H9 (cell line): ENCODE results near the gene TMCC2. TPM values are rescaled to one million over a fixed set of nuclear protein-coding genes. Genes with fewer than 3 reads are reported as not detected.
A peak's percentile ranks its signal among the peaks of the same experiment; 100 is the strongest.

Source experiments
- DNase-seq: peaks from one replicate; pipeline ENCODE4 v3.0.0-alpha.2; 2017
- H2AFZ ChIP-seq: one replicate; pipeline ENCODE4 v1.6.1; 2013; ENCODE audit warnings: mild to moderate bottlenecking, low read length, control low read depth, moderate library complexity
- H2AK5ac ChIP-seq: 2 replicates; pipeline ENCODE4 v1.6.1; 2013; ENCODE audit warnings: low read length, control low read depth, mixed read lengths; ENCODE audit not compliant: insufficient read length
- H2BK120ac ChIP-seq: one replicate; pipeline ENCODE4 v1.6.1; 2013; ENCODE audit warnings: low read depth, mild to moderate bottlenecking, low read length, control low read depth, inconsistent platforms; ENCODE audit not compliant: poor library complexity, severe bottlenecking
- H2BK12ac ChIP-seq: 2 replicates; pipeline ENCODE4 v1.6.1; 2013; ENCODE audit warnings: low read length, control low read depth, mixed read lengths, low read depth; ENCODE audit not compliant: insufficient read length
- H2BK15ac ChIP-seq: 2 replicates; pipeline ENCODE4 v1.6.1; 2013; ENCODE audit warnings: low read depth, low read length, control low read depth
- H2BK20ac ChIP-seq: one replicate; pipeline ENCODE4 v1.6.1; 2013; ENCODE audit warnings: low read depth, mild to moderate bottlenecking, low read length, control low read depth, inconsistent platforms; ENCODE audit not compliant: poor library complexity, severe bottlenecking
- H2BK5ac ChIP-seq: 2 replicates; pipeline ENCODE4 v1.6.1; 2013; ENCODE audit warnings: low read length, control low read depth, mixed read lengths; ENCODE audit not compliant: insufficient read length
- H3K14ac ChIP-seq: 2 replicates; pipeline ENCODE4 v1.6.1; 2013; ENCODE audit warnings: low read length, control low read depth; ENCODE audit not compliant: insufficient read depth
- H3K18ac ChIP-seq: 2 replicates; pipeline ENCODE4 v1.6.1; 2013; ENCODE audit warnings: low read depth, mild to moderate bottlenecking, mixed read lengths, low read length, control low read depth; ENCODE audit not compliant: insufficient read length
- H3K23ac ChIP-seq: 2 replicates; pipeline ENCODE4 v1.6.1; 2013; ENCODE audit warnings: low read length, control low read depth, mixed read lengths, low read depth; ENCODE audit not compliant: insufficient read length
- H3K23me2 ChIP-seq: 2 replicates; pipeline ENCODE4 v1.6.1; 2013; ENCODE audit warnings: low read depth, mild to moderate bottlenecking, mixed read lengths, low read length, control low read depth; ENCODE audit not compliant: insufficient read length, poor library complexity, severe bottlenecking
- H3K27ac ChIP-seq: 2 replicates; pipeline ENCODE4 v1.5.1; 2013; ENCODE audit warnings: low read length, control low read depth, mixed read lengths, low read depth; ENCODE audit not compliant: insufficient read length
- H3K27me3 ChIP-seq: 2 replicates; pipeline ENCODE4 v1.6.1; 2013; ENCODE audit warnings: low read length, control low read depth, inconsistent platforms; ENCODE audit not compliant: insufficient read depth
- H3K4ac ChIP-seq: 2 replicates; pipeline ENCODE4 v1.6.1; 2013; ENCODE audit warnings: low read depth, mild to moderate bottlenecking, control low read depth, inconsistent platforms, low read length, moderate library complexity
- H3K4me1 ChIP-seq: 2 replicates; pipeline ENCODE4 v1.6.1; 2013; ENCODE audit warnings: low read length, control low read depth, inconsistent platforms; ENCODE audit not compliant: insufficient read depth
- H3K4me2 ChIP-seq: 2 replicates; pipeline ENCODE4 v1.6.1; 2013; ENCODE audit warnings: low read length, control low read depth, mixed read lengths; ENCODE audit not compliant: insufficient read length, insufficient read depth
- H3K56ac ChIP-seq: 2 replicates; pipeline ENCODE4 v1.6.1; 2013; ENCODE audit warnings: low read depth, mild to moderate bottlenecking, mixed read lengths, low read length, control low read depth; ENCODE audit not compliant: insufficient read length
- H3K79me1 ChIP-seq: 2 replicates; pipeline ENCODE4 v1.6.1; 2013; ENCODE audit warnings: low read depth, mild to moderate bottlenecking, moderate library complexity, low read length, control low read depth, inconsistent platforms; ENCODE audit not compliant: insufficient read depth, poor library complexity, severe bottlenecking
- H3K79me2 ChIP-seq: 2 replicates; pipeline ENCODE4 v1.6.1; 2013; ENCODE audit warnings: low read length, control low read depth, inconsistent platforms; ENCODE audit not compliant: insufficient read depth
- H3K9ac ChIP-seq: 2 replicates; pipeline ENCODE4 v1.6.1; 2013; ENCODE audit warnings: low read length, control low read depth, mixed read lengths; ENCODE audit not compliant: insufficient read length; ENCODE audit errors: extremely low read depth
- H3K9me3 ChIP-seq: one replicate; pipeline ENCODE4 v1.6.1; 2013; ENCODE audit warnings: low read depth, low read length, inconsistent platforms; ENCODE audit not compliant: control insufficient read depth
- H3T11ph ChIP-seq: one replicate; pipeline ENCODE4 v1.6.1; 2013; ENCODE audit warnings: mild to moderate bottlenecking, low read length, control low read depth, inconsistent platforms
- H4K20me1 ChIP-seq: one replicate; pipeline ENCODE4 v1.6.1; 2013; ENCODE audit not compliant: control insufficient read depth, insufficient read length, insufficient read depth
- H4K5ac ChIP-seq: 2 replicates; pipeline ENCODE4 v1.6.1; 2013; ENCODE audit warnings: low read depth, mild to moderate bottlenecking, mixed read lengths, low read length, control low read depth; ENCODE audit not compliant: insufficient read length
- H4K8ac ChIP-seq: replicated peaks from 2 replicates; pipeline ENCODE4 v1.6.1; 2013; ENCODE audit warnings: low read length, control low read depth, mixed read lengths, low read depth; ENCODE audit not compliant: insufficient read length
- H4K91ac ChIP-seq: 2 replicates; pipeline ENCODE4 v1.6.1; 2013; ENCODE audit warnings: low read depth, mild to moderate bottlenecking, moderate library complexity, mixed read lengths, low read length, control low read depth; ENCODE audit not compliant: insufficient read length
- H3K27ac Mint-ChIP-seq, 3 experiments: 2 replicates in 2 of 3; 3 replicates in 1 of 3; pipeline ENCODE4 v1.8.0; 2020 to 2021; ENCODE audit warnings: mixed read lengths in 3 of 3, mild to moderate bottlenecking in 1 of 3, moderate library complexity in 1 of 3
- H3K27me3 Mint-ChIP-seq: 2 replicates; pipeline ENCODE4 v1.8.0; 2021; ENCODE audit warnings: low read depth, mild to moderate bottlenecking, moderate library complexity, mixed read lengths
- H3K36me3 Mint-ChIP-seq, 3 experiments: 2 replicates in 2 of 3; 3 replicates in 1 of 3; pipeline ENCODE4 v1.8.0; 2020 to 2021; ENCODE audit warnings: low read depth in 3 of 3, mixed read lengths in 3 of 3; ENCODE audit not compliant: insufficient read depth in 1 of 3
- H3K4me1 Mint-ChIP-seq, 2 experiments: 2 replicates each; pipeline ENCODE4 v1.8.0; 2020; ENCODE audit warnings: mixed read lengths in 2 of 2
- H3K4me3 Mint-ChIP-seq, 2 experiments: 2 replicates in 1 of 2; 3 replicates in 1 of 2; pipeline ENCODE4 v1.8.0; 2020 to 2021; ENCODE audit warnings: mild to moderate bottlenecking in 2 of 2, mixed read lengths in 2 of 2, moderate library complexity in 1 of 2
- H3K9me3 Mint-ChIP-seq, 2 experiments: 2 replicates in 1 of 2; 3 replicates in 1 of 2; pipeline ENCODE4 v1.8.0; 2020; ENCODE audit warnings: mild to moderate bottlenecking in 2 of 2, mixed read lengths in 2 of 2, moderate library complexity in 1 of 2
- WGBS: extraction: QIAGEN DNeasy Blood & Tissue Kit; methylation state at CpG from one replicate; pipeline ENCODE4 v1.1.7; 2013; ENCODE audit warnings: missing lambda C conversion rate, low lambda C conversion rate, mixed read lengths; ENCODE audit not compliant: insufficient read length; ENCODE audit errors: extremely low coverage; 5-methylcytosine and 5-hydroxymethylcytosine counted together
- total RNA-seq: library from RNA; stranded (reverse); gene quantifications from 2 replicates; pipeline ENCODE4 v1.2.1, GENCODE V29; 2021
- TF ChIP-seq, protein P1 (sequence below): fragments of 200-600 bp; sonication (generic); conservative IDR thresholded peaks from 3 replicates; pipeline ENCODE4 v1.8.0; 2021; ENCODE audit warnings: antibody characterized with exemption, mild to moderate bottlenecking

The TMCC2 gene
- total RNA-seq, 1 experiment from 2014 or later = 11.7 TPM

DNA sequence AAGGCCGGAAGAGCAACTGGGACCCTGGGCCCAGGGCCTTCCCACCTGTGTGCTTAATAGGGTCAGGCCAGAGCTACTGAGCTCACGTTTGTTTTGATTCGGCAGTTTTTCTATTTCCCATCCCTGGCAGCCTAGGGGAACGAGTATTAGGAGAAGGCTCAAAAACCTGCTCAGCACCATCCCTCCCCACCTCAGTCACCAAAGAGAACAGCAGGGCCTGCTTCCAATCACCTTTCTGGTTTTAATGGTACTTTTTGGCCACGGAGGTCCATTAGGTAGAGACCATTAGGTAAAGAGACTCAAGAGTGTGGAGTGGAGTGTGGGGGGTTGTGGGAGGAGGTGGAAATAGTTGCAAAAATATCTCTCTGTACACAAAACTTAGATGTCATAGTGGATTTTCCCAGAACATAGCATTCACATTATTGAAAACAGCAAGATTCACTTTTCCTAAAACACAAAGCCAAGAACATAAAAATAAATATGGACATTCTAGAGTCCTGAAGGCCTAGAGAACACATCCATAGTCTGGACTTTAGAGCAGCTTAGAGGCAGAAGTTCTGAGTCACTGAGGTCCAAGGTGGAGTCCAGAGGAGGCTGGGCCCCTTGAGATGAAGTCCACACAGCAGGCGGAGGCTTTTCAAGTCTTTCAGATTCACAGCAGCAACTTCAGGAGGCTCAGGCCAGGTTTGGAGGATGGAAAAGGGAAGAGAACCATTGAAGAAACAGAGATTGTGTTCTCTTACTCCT lies 74.3 kb downstream of the TMCC2 start:
- H4K20me1 ChIP-seq = no peaks in the 10 kb centered on the region
- Mint-ChIP-seq H3K27me3 (no peaks in the 10 kb centered on the region), H3K36me3 (peaks cover 29 to 47% (median 47%) of the 10 kb centered on the region in 3 experiments), H3K4me3 (peak overlapping the region; percentile 0 to 74; a peak in 3 of 5 replicates), H3K9me3 (no peaks in the 10 kb centered on the region; a peak in 1 of 5 replicates), H3K4me1 (peaks cover 49 to 60% of the 10 kb centered on the region in 2 experiments), H3K27ac (peak overlapping the region; percentile 100)
- DNase-seq = no peak
- H2AK5ac ChIP-seq = no peak overlapping the region
- peak overlapping the region; percentile 24 for H3K18ac ChIP-seq
- peak overlapping the region; percentile 8 for H2BK120ac ChIP-seq
- H3K79me1 ChIP-seq = no peaks in the 10 kb centered on the region
- H4K5ac ChIP-seq = no peak overlapping the region
- H3K4me2 ChIP-seq = peak overlapping the region; percentile 15
- no CpG with 5 or more reads among the region's 6 CpGs for WGBS
- H2BK5ac ChIP-seq = peak overlapping the region; percentile 42
- H3K56ac ChIP-seq = no peak overlapping the region
- H3T11ph ChIP-seq = no peak overlapping the region
- no peak overlapping the region for H2BK15ac ChIP-seq
- peaks cover 5% of the 10 kb centered on the region for H3K23me2 ChIP-seq
- peak overlapping the region; percentile 69 for H3K14ac ChIP-seq
- no peak overlapping the region for H3K4ac ChIP-seq
- H3K9ac ChIP-seq = peak overlapping the region; percentile 1
- H3K4me1 ChIP-seq = peaks cover 15% of the 10 kb centered on the region; the same call in 1 of the 2 replicates
- no peak overlapping the region for H2AFZ ChIP-seq
- H2BK12ac ChIP-seq = peak overlapping the region; percentile 52
- H3K27ac ChIP-seq = peak overlapping the region; percentile 99
- TF ChIP-seq, protein P1, sequence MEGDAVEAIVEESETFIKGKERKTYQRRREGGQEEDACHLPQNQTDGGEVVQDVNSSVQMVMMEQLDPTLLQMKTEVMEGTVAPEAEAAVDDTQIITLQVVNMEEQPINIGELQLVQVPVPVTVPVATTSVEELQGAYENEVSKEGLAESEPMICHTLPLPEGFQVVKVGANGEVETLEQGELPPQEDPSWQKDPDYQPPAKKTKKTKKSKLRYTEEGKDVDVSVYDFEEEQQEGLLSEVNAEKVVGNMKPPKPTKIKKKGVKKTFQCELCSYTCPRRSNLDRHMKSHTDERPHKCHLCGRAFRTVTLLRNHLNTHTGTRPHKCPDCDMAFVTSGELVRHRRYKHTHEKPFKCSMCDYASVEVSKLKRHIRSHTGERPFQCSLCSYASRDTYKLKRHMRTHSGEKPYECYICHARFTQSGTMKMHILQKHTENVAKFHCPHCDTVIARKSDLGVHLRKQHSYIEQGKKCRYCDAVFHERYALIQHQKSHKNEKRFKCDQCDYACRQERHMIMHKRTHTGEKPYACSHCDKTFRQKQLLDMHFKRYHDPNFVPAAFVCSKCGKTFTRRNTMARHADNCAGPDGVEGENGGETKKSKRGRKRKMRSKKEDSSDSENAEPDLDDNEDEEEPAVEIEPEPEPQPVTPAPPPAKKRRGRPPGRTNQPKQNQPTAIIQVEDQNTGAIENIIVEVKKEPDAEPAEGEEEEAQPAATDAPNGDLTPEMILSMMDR = no peak
- no peaks in the 10 kb centered on the region for H3K9me3 ChIP-seq
- no peaks in the 10 kb centered on the region for H3K79me2 ChIP-seq
- no peak overlapping the region for H3K23ac ChIP-seq
- no peaks in the 10 kb centered on the region for H3K27me3 ChIP-seq
- peak overlapping the region; percentile 12 for H4K91ac ChIP-seq
- H4K8ac ChIP-seq = no peak overlapping the region
- no peak overlapping the region for H2BK20ac ChIP-seq
